DOHH2 (cell line): Measurements from ENCODE around the gene VWA2.

Source experiments
- H3F3A ChIP-seq: fragments of 200-600 bp; sonication (generic), shearing (Covaris generic); 2 replicates; pipeline ENCODE4 v1.6.0; 2016; ENCODE audit warnings: antibody characterized with exemption, mild to moderate bottlenecking; ENCODE audit not compliant: control insufficient read depth, insufficient read depth
- H3K27ac ChIP-seq: fragments of 200-600 bp; sonication (generic); 2 replicates; pipeline ENCODE4 v1.5.1; 2014; ENCODE audit warnings: low read depth, mild to moderate bottlenecking, low read length, moderate library complexity
- H3K27me3 ChIP-seq: fragments of 200-600 bp; sonication (generic); 2 replicates; pipeline ENCODE4 v1.6.1; 2014; ENCODE audit warnings: mild to moderate bottlenecking, low read length, mixed read lengths; ENCODE audit not compliant: control insufficient read depth
- H3K36me3 ChIP-seq: fragments of 200-600 bp; sonication (generic); 2 replicates; pipeline ENCODE4 v1.6.1; 2014; ENCODE audit warnings: mild to moderate bottlenecking, low read length, moderate library complexity, mixed read lengths; ENCODE audit not compliant: control insufficient read depth
- H3K4me1 ChIP-seq: fragments of 200-600 bp; sonication (generic); 2 replicates; pipeline ENCODE4 v1.6.1; 2014; ENCODE audit warnings: mild to moderate bottlenecking, low read length, mixed read lengths; ENCODE audit not compliant: control insufficient read depth
- H3K4me2 ChIP-seq: fragments of 200-600 bp; sonication (generic); 2 replicates; pipeline ENCODE4 v1.6.0; 2014; ENCODE audit warnings: mild to moderate bottlenecking, low read length, moderate library complexity
- H3K4me3 ChIP-seq: fragments of 200-600 bp; sonication (generic); 2 replicates; pipeline ENCODE4 v1.5.1; 2014; ENCODE audit warnings: mild to moderate bottlenecking, low read length, mixed read lengths
- H3K79me2 ChIP-seq: fragments of 200-600 bp; sonication (generic); 2 replicates; pipeline ENCODE4 v1.6.1; 2014; ENCODE audit warnings: mild to moderate bottlenecking, low read length, mixed read lengths; ENCODE audit not compliant: control insufficient read depth
- H3K9me2 ChIP-seq: fragments of 200-600 bp; sonication (generic); replicated peaks from 2 replicates; pipeline ENCODE4 v1.6.1; 2014; ENCODE audit warnings: mild to moderate bottlenecking, low read length, mixed read lengths; ENCODE audit not compliant: control insufficient read depth
- H3K9me3 ChIP-seq: fragments of 200-600 bp; sonication (generic); 2 replicates; pipeline ENCODE4 v1.6.1; 2014; ENCODE audit warnings: antibody characterized with exemption, low read length, mixed read lengths; ENCODE audit not compliant: control insufficient read depth, insufficient read depth
- H4K20me1 ChIP-seq: fragments of 200-600 bp; sonication (generic); 2 replicates; pipeline ENCODE4 v1.6.0; 2014; ENCODE audit warnings: low read depth, mild to moderate bottlenecking, antibody characterized with exemption, low read length, moderate library complexity; ENCODE audit not compliant: control insufficient read depth, insufficient read depth
- EZH2phosphoT487 ChIP-seq: fragments of 200-600 bp; sonication (generic); IDR thresholded peaks from 2 replicates; pipeline ENCODE4 v1.6.1; 2017; ENCODE audit warnings: borderline replicate concordance, mild to moderate bottlenecking, antibody characterized with exemption, low read length, moderate library complexity, mixed read lengths
- TF ChIP-seq, protein P1 (sequence below): fragments of 200-600 bp; sonication (generic); IDR thresholded peaks from one replicate; pipeline ENCODE4 v1.5.1; 2014; ENCODE audit warnings: antibody characterized with exemption, mild to moderate bottlenecking, low read depth, low read length; ENCODE audit not compliant: poor library complexity, severe bottlenecking

Gene VWA2

DNA sequence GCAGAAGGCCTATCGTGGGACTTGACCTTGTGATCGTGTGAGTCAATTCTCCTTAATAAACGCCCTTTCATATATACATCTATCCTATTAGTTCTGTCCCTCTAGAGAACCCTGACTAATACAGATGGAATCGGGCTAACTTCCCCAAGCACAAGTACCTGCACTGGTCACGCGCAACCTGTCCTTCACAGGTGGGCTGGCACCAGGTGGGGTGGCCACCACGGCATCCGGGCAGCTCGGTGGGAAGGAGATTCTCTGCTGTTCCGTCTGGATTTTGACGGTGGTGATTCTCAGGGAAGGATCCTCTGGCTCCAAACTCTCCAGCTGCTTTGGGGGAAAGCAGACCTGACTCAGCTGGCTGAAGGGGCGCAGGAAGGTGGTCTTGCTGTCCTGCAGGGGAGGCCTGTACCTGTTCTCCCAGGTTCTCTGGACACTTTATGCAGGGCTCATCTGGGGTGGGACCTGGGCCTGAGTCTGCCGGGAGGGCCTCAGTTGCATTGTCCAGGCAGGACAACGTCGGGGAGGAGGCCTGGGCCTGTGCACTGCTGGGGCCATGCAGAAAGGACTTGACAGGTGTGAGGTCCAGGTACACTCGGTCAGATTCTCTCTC lies 61.1 kb downstream of the VWA2 start:
- no peak for TF ChIP-seq EZH2phosphoT487
- TF ChIP-seq, protein P1, sequence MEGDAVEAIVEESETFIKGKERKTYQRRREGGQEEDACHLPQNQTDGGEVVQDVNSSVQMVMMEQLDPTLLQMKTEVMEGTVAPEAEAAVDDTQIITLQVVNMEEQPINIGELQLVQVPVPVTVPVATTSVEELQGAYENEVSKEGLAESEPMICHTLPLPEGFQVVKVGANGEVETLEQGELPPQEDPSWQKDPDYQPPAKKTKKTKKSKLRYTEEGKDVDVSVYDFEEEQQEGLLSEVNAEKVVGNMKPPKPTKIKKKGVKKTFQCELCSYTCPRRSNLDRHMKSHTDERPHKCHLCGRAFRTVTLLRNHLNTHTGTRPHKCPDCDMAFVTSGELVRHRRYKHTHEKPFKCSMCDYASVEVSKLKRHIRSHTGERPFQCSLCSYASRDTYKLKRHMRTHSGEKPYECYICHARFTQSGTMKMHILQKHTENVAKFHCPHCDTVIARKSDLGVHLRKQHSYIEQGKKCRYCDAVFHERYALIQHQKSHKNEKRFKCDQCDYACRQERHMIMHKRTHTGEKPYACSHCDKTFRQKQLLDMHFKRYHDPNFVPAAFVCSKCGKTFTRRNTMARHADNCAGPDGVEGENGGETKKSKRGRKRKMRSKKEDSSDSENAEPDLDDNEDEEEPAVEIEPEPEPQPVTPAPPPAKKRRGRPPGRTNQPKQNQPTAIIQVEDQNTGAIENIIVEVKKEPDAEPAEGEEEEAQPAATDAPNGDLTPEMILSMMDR = no peak
- no peaks in the 10 kb centered on the region for H3K36me3 ChIP-seq
- H3K9me2 ChIP-seq = no peaks in the 10 kb centered on the region
- H3F3A ChIP-seq = no peaks in the 10 kb centered on the region
- no peak overlapping the region for H3K4me3 ChIP-seq
- H3K4me1 ChIP-seq = peaks cover 11% of the 10 kb centered on the region
- H3K27ac ChIP-seq = no peak overlapping the region
- H3K27me3 ChIP-seq = no peaks in the 10 kb centered on the region
- H3K79me2 ChIP-seq = no peaks in the 10 kb centered on the region
- H4K20me1 ChIP-seq = no peaks in the 10 kb centered on the region
- H3K9me3 ChIP-seq = peaks cover 14% of the 10 kb centered on the region; the same call in 1 of the 2 replicates
- no peak overlapping the region for H3K4me2 ChIP-seq

DNA sequence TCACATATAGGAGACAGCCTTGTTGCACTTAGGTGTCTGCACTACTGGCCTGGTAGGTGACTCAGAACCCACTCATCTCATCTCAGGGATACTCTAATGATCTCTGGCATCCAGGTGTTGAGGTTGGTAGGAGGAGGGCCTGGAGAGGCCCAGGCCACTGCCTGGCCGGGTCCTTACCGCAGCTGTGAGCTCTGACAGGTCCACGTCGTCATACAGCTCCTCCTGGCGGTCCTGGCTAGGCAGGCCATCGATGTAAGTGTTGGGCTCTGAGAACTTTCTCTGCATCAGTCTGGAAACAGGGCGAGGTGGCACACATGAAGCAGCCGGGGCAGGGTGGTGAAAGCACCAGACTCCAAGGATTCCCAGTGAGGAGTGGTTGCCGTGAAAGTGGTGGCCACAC lies 62.1 kb downstream of the VWA2 start:
- no peaks in the 10 kb centered on the region for H3K27me3 ChIP-seq
- H4K20me1 ChIP-seq = no peaks in the 10 kb centered on the region
- H3K27ac ChIP-seq = no peak overlapping the region
- no peaks in the 10 kb centered on the region for H3K9me2 ChIP-seq
- H3K4me2 ChIP-seq = no peak overlapping the region
- no peak for TF ChIP-seq EZH2phosphoT487
- TF ChIP-seq, protein P1 = no peak
- H3K4me3 ChIP-seq = no peak overlapping the region
- peaks cover 4% of the 10 kb centered on the region; the same call in 1 of the 2 replicates for H3K9me3 ChIP-seq
- H3K4me1 ChIP-seq = peaks cover 11% of the 10 kb centered on the region
- no peaks in the 10 kb centered on the region for H3K79me2 ChIP-seq
- no peaks in the 10 kb centered on the region for H3F3A ChIP-seq
- H3K36me3 ChIP-seq = no peaks in the 10 kb centered on the region

DNA sequence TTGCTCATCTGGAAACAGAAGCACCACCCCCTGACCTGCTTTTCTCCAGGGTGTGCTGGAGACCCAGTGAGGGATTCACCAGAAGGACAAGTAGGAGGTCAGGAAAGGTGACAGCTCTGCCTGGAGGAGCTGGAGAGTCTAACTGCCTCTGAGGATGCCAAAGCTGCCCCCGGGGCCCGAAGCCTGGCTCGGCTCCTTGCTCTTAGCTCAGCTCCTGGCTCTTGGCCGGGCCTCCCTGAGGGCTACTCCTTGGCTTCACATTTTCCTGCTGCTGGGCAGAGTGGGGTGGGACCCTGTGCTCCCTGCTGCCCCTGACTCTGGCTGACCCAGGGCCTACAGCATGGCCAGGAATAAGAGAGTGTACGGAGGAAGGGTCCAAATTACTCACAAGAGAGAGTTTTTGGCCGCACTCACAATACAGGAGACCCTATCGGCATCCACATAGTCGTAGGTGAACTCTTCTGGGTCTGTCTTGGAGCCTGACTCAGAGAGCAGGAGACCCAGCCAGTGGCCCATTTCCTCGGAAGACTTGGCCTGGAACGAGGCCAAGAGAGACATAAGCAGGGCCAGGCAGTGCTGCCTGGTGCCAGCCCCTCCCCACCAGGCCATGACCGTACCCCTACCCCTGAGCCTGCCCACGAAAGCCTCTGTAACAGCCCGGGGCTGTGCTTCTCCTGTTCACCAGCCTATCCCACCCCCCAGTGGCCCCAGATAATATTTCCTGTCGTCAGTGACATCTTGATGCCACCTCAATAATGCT lies 63.1 kb downstream of the VWA2 start:
- Histone ChIP-seq H4K20me1 (no peaks in the 10 kb centered on the region), H3K4me3 (no peak overlapping the region), H3K9me2 (no peaks in the 10 kb centered on the region), H3K4me2 (no peak overlapping the region), H3K36me3 (no peaks in the 10 kb centered on the region), H3K79me2 (no peaks in the 10 kb centered on the region), H3F3A (no peaks in the 10 kb centered on the region), H3K4me1 (peaks cover 11% of the 10 kb centered on the region), H3K27ac (no peak overlapping the region), H3K27me3 (no peaks in the 10 kb centered on the region), H3K9me3 (no peaks in the 10 kb centered on the region)
- TF ChIP-seq EZH2phosphoT487 = no peak
- TF ChIP-seq, protein P1 = no peak
